ENCODE data around the gene AFF2.
"Not testable (repeated sequence)": the region's sequence is repeated elsewhere in the genome, so short reads cannot be mapped to it uniquely, and the experiment has no call there.

Gene AFF2

GRCh38 chrX:148662014-148662413, 161.6 kb downstream of the AFF2 start:
- Mint-ChIP-seq H3K36me3 (no peaks in the 10 kb centered on the region), H3K9me3 (no peaks in the 10 kb centered on the region), H3K27me3 (no peaks in the 10 kb centered on the region), H3K4me1 (no peaks in the 10 kb centered on the region), H3K27ac (no peak overlapping the region), H3K4me3 (no peak overlapping the region)
- CTCF ChIA-PET, result no interaction called here
- DNase-seq, result no peak

DNA sequence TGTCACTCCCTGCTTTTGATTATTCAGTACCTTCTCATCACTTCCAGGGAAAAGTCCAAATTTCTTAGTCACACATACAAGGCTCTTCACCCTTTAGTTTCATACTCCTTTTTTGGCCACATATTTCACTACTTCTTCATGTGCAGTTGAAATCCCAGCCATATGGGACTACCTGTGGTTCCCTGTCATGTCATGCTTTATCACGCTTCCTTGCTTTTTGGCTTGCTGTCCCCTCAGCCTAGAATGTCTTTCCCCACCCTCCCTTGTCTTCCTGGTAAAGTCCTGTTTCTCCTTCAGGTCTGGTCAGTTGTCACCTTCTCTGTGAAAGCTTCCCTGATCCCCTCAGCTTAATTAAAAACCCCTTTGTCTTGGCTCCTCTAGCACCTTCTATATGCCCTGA, 163.8 kb downstream of the AFF2 start:
- Mint-ChIP-seq H3K27me3 (no peaks in the 10 kb centered on the region), H3K9me3 (peaks cover 9% of the 10 kb centered on the region), H3K27ac (no peak overlapping the region), H3K36me3 (no peaks in the 10 kb centered on the region), H3K4me3 (no peak overlapping the region), H3K4me1 (no peaks in the 10 kb centered on the region)
- CTCF ChIA-PET, result no interaction called here
- no peak for DNase-seq

DNA sequence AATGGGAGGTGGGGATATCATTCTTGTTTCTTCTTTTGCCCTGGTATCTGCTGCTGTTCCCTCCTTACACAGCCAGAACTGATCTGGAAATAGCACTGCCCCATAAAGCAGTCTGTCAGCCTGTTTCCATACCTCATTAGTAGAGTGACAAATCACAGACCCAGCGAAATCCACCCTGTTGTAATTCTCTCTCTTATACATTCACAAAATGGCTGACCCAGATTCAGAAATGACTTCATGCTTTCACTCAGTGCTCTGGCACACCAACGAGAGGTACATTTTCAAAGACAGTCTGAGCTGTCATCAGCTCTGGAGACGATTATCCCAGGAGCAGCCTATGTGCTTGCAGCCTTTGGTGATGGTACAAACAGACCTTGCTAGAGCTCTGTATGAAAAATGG, 164.6 kb downstream of the AFF2 start:
- DNase-seq, result no peak
- H3K4me1 Mint-ChIP-seq, result no peaks in the 10 kb centered on the region

GRCh38 chrX:148669175-148669574, 168.8 kb downstream of the AFF2 start:
- H3K27ac Mint-ChIP-seq, CTCF ChIA-PET, H3K4me1 Mint-ChIP-seq, DNase-seq, H3K9me3 Mint-ChIP-seq, H3K27me3 Mint-ChIP-seq, H3K36me3 Mint-ChIP-seq, H3K4me3 Mint-ChIP-seq: not testable (repeated sequence)

More for the DNA sequence above, 164.6 kb downstream of the AFF2 start:
- no peaks in the 10 kb centered on the region for H3K27me3 Mint-ChIP-seq
- peaks cover 10% of the 10 kb centered on the region for H3K9me3 Mint-ChIP-seq
- no peak overlapping the region for H3K4me3 Mint-ChIP-seq
- no peaks in the 10 kb centered on the region for H3K36me3 Mint-ChIP-seq
- H3K27ac Mint-ChIP-seq, result no peak overlapping the region
- CTCF ChIA-PET, result no interaction called here

- H3K9me3 Mint-ChIP-seq, result peaks cover 10% of the 10 kb centered on the region
- no peaks in the 10 kb centered on the region for H3K4me1 Mint-ChIP-seq
- CTCF ChIA-PET, result no interaction called here
- no peak overlapping the region for H3K4me3 Mint-ChIP-seq
- DNase-seq, result no peak
- no peaks in the 10 kb centered on the region for H3K36me3 Mint-ChIP-seq
- no peaks in the 10 kb centered on the region for H3K27me3 Mint-ChIP-seq
- H3K27ac Mint-ChIP-seq, result no peak overlapping the region
Observed at GRCh38 chrX:148670277-148670676, 169.9 kb downstream of the AFF2 start.

- Mint-ChIP-seq H3K36me3 (no peaks in the 10 kb centered on the region), H3K4me3 (no peak overlapping the region), H3K27ac (no peak overlapping the region), H3K9me3 (peaks cover 6% of the 10 kb centered on the region), H3K4me1 (no peaks in the 10 kb centered on the region), H3K27me3 (no peaks in the 10 kb centered on the region)
- no peak for DNase-seq
- CTCF ChIA-PET, result no interaction called here
Observed at GRCh38 chrX:148672517-148672916, 172.1 kb downstream of the AFF2 start.

- CTCF ChIA-PET, result no interaction called here
- H3K4me1 Mint-ChIP-seq, result no peaks in the 10 kb centered on the region
- no peaks in the 10 kb centered on the region for H3K36me3 Mint-ChIP-seq
- no peaks in the 10 kb centered on the region for H3K27me3 Mint-ChIP-seq
- no peak overlapping the region for H3K4me3 Mint-ChIP-seq
- no peak overlapping the region for H3K27ac Mint-ChIP-seq
- DNase-seq, result no peak
- H3K9me3 Mint-ChIP-seq, result no peaks in the 10 kb centered on the region
Observed at GRCh38 chrX:148681605-148682004, 181.2 kb downstream of the AFF2 start.

GRCh38 chrX:148682206-148682605, 181.8 kb downstream of the AFF2 start:
- Mint-ChIP-seq H3K27me3 (no peaks in the 10 kb centered on the region), H3K9me3 (no peaks in the 10 kb centered on the region), H3K27ac (no peak overlapping the region), H3K4me3 (no peak overlapping the region), H3K4me1 (no peaks in the 10 kb centered on the region), H3K36me3 (no peaks in the 10 kb centered on the region)
- no peak for DNase-seq
- CTCF ChIA-PET, result no interaction called here

GRCh38 chrX:148691456-148691855, 191.0 kb downstream of the AFF2 start:
- Mint-ChIP-seq H3K36me3 (no peaks in the 10 kb centered on the region), H3K4me1 (no peaks in the 10 kb centered on the region), H3K9me3 (peaks cover 1% of the 10 kb centered on the region), H3K27ac (no peak overlapping the region), H3K27me3 (no peaks in the 10 kb centered on the region), H3K4me3 (no peak overlapping the region)
- CTCF ChIA-PET, result no interaction called here
- DNase-seq, result no peak

DNA sequence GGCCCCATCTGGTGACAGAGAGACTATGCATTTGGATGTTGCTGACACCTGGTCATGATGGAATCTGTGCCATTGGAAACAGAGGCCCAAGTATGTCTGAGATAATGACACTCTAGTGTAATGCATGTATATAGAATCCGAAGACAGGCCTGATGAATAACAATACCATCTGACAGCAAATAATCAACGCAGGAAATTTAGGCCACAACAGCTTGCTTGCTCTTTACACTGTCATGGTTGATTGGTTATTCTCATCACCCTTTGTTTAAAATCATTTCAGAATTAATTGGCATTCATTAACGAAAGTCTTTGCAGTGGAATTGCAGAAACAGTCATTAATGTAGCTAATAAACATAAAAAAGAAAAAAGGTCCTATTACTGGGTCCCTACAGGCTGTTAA, 194.8 kb downstream of the AFF2 start:
- H3K36me3 Mint-ChIP-seq, result no peaks in the 10 kb centered on the region
- peaks cover 1% of the 10 kb centered on the region for H3K9me3 Mint-ChIP-seq
- H3K27ac Mint-ChIP-seq, result no peak overlapping the region
- no peaks in the 10 kb centered on the region for H3K27me3 Mint-ChIP-seq
- H3K4me3 Mint-ChIP-seq, result no peak overlapping the region
- DNase-seq, result no peak
- CTCF ChIA-PET, result no interaction called here
- H3K4me1 Mint-ChIP-seq, result no peaks in the 10 kb centered on the region

GRCh38 chrX:148698221-148698620, 197.8 kb downstream of the AFF2 start:
- Mint-ChIP-seq H3K4me1 (no peaks in the 10 kb centered on the region), H3K9me3 (no peaks in the 10 kb centered on the region), H3K4me3 (no peak overlapping the region), H3K27me3 (no peaks in the 10 kb centered on the region), H3K36me3 (no peaks in the 10 kb centered on the region), H3K27ac (no peak overlapping the region)
- DNase-seq, result no peak
- CTCF ChIA-PET, result no interaction called here

GRCh38 chrX:148700021-148700420, 199.6 kb downstream of the AFF2 start:
- H3K36me3 Mint-ChIP-seq, result no peaks in the 10 kb centered on the region
- H3K4me3 Mint-ChIP-seq, result no peak overlapping the region
- no peaks in the 10 kb centered on the region for H3K27me3 Mint-ChIP-seq
- CTCF ChIA-PET, result no interaction called here
- no peaks in the 10 kb centered on the region for H3K9me3 Mint-ChIP-seq
- H3K4me1 Mint-ChIP-seq, result no peaks in the 10 kb centered on the region
- no peak for DNase-seq
- no peak overlapping the region for H3K27ac Mint-ChIP-seq

- H3K27me3 Mint-ChIP-seq, result no peaks in the 10 kb centered on the region
- no peak overlapping the region for H3K27ac Mint-ChIP-seq
- H3K4me1 Mint-ChIP-seq, result no peaks in the 10 kb centered on the region
- H3K36me3 Mint-ChIP-seq, result no peaks in the 10 kb centered on the region
- CTCF ChIA-PET, result no interaction called here
- no peaks in the 10 kb centered on the region for H3K9me3 Mint-ChIP-seq
- DNase-seq, result no peak
- H3K4me3 Mint-ChIP-seq, result no peak overlapping the region
Observed at GRCh38 chrX:148713981-148714380, 213.6 kb downstream of the AFF2 start.

- CTCF ChIA-PET, result no interaction called here
Observed at GRCh38 chrX:148715361-148715760, 214.9 kb downstream of the AFF2 start.

DNA sequence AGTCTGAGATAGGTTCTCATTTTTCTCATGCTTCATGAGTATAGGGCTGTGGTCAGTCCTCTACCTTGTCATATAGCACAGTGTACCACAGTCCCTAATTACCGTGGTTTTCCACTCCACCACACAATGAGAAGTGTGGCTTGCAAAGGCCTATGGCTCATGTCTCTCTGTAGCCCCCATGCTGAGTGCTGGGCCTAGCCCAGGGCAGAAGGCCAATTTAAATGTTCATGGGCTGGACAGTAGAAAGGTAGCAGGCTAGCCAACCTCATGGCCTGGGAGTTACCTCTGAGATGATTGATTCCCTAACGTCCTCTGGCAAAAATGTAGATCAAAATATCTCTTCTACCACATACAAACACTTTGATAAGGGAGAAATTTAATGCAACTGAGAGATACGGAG, 222.5 kb downstream of the AFF2 start:
- Mint-ChIP-seq H3K4me1 (no peaks in the 10 kb centered on the region), H3K4me3 (no peak overlapping the region), H3K36me3 (no peaks in the 10 kb centered on the region), H3K27ac (no peak overlapping the region), H3K27me3 (no peaks in the 10 kb centered on the region), H3K9me3 (no peaks in the 10 kb centered on the region)
- DNase-seq, result no peak
- CTCF ChIA-PET, result no interaction called here

More at GRCh38 chrX:148715361-148715760, 214.9 kb downstream of the AFF2 start:
- H3K4me1 Mint-ChIP-seq, result no peaks in the 10 kb centered on the region
- H3K4me3 Mint-ChIP-seq, result no peak overlapping the region
- no peaks in the 10 kb centered on the region for H3K9me3 Mint-ChIP-seq
- no peak overlapping the region for H3K27ac Mint-ChIP-seq
- no peaks in the 10 kb centered on the region for H3K36me3 Mint-ChIP-seq
- no peaks in the 10 kb centered on the region for H3K27me3 Mint-ChIP-seq
- DNase-seq, result no peak

- CTCF ChIA-PET, result no interaction called here
- no peak for DNase-seq
- no peaks in the 10 kb centered on the region for H3K27me3 Mint-ChIP-seq
- no peak overlapping the region for H3K27ac Mint-ChIP-seq
- no peaks in the 10 kb centered on the region for H3K9me3 Mint-ChIP-seq
- H3K4me1 Mint-ChIP-seq, result no peaks in the 10 kb centered on the region
- no peak overlapping the region for H3K4me3 Mint-ChIP-seq
- H3K36me3 Mint-ChIP-seq, result no peaks in the 10 kb centered on the region
Observed at GRCh38 chrX:148723551-148723950, 223.1 kb downstream of the AFF2 start.

Data from activated naive CD4-positive, alpha-beta T cell treated with anti-CD3 and anti-CD28 coated beads, Interleukin-2, amount 10 ng/mL, durations not matched to agents 7 days and 5 days (primary cell).